ENCODE data around the gene CYB5R3.
A peak's percentile ranks its signal among the peaks of the same experiment; 100 is the strongest.
"Not testable (repeated sequence)": the region's sequence is repeated elsewhere in the genome, so short reads cannot be mapped to it uniquely, and the experiment has no call there.

Gene CYB5R3

DNA sequence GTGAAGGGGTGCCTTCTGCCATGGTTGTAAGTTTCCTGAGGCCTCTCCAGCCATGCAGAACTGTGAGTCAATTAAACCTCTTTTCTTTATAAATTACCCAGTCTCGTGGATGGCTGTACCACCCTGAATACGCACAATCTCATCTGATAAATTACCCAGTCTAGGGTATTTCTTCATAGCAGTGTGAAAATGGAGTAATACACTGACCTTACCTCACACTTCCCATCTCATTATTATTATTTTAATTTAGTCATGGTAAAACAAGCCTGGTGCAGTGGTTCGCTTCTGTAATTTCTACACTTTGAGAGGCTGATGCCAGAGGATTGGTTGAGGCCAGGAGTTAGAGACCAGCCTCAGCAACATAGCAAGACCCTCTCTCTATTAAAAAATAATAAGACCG, 30.5 kb upstream of the CYB5R3 start:
- Histone ChIP-seq H3K9ac (ENCODE audit: low read length) (no peak overlapping the region), H2BK15ac (replicated peaks; ENCODE audit: low read depth) (no peak overlapping the region), H3K18ac (ENCODE audit: low read length) (no peak overlapping the region), H3K4me1 (ENCODE audit: control insufficient read depth, low read depth, low read length) (no peaks in the 10 kb centered on the region), H3K4me3 (ENCODE audit: low read length) (no peak overlapping the region), H3K79me2 (ENCODE audit: control insufficient read depth, insufficient read depth, low read length) (no peaks in the 10 kb centered on the region), H3K27me3 (ENCODE audit: insufficient read depth, low read length, poor library complexity) (no peaks in the 10 kb centered on the region), H3K4ac (ENCODE audit: low read depth, low read length) (no peak overlapping the region), H4K5ac (ENCODE audit: low read length) (no peak overlapping the region), H2BK5ac (ENCODE audit: low read length) (no peak overlapping the region), H3K36me3 (ENCODE audit: control insufficient read depth, insufficient read depth, low read length) (no peaks in the 10 kb centered on the region), H3K79me1 (ENCODE audit: low read length) (no peaks in the 10 kb centered on the region), H4K8ac (ENCODE audit: low read depth, low read length) (no peak overlapping the region), H3K27ac (ENCODE audit: low read depth, low read length) (no peak overlapping the region), H3K23ac (ENCODE audit: low read length) (no peak overlapping the region), H2BK120ac (ENCODE audit: low read depth, low read length) (no peak overlapping the region), H3K56ac (ENCODE audit: low read length) (no peak overlapping the region), H2AK5ac (ENCODE audit: low read length) (no peak overlapping the region), H3K4me2 (ENCODE audit: low read length) (no peak overlapping the region)
- no peak for DNase-seq
- WGBS (ENCODE audit: extremely low coverage, insufficient coverage, low lambda C conversion rate), result no CpG with 5 or more reads among the region's 4 CpGs

- Histone ChIP-seq H3K56ac (ENCODE audit: low read length) (no peak overlapping the region), H4K5ac (ENCODE audit: low read length) (no peak overlapping the region), H3K27me3 (ENCODE audit: insufficient read depth, low read length, poor library complexity) (no peaks in the 10 kb centered on the region), H2BK15ac (replicated peaks; ENCODE audit: low read depth) (no peak overlapping the region), H3K4ac (ENCODE audit: low read depth, low read length) (no peak overlapping the region), H3K4me3 (ENCODE audit: low read length) (no peak overlapping the region), H3K18ac (ENCODE audit: low read length) (no peak overlapping the region), H3K23ac (ENCODE audit: low read length) (no peak overlapping the region), H3K4me2 (ENCODE audit: low read length) (no peak overlapping the region), H4K8ac (ENCODE audit: low read depth, low read length) (no peak overlapping the region), H3K79me1 (ENCODE audit: low read length) (no peaks in the 10 kb centered on the region), H3K9ac (ENCODE audit: low read length) (no peak overlapping the region), H3K79me2 (ENCODE audit: control insufficient read depth, insufficient read depth, low read length) (no peaks in the 10 kb centered on the region), H2AK5ac (ENCODE audit: low read length) (no peak overlapping the region), H3K27ac (ENCODE audit: low read depth, low read length) (no peak overlapping the region), H2BK120ac (ENCODE audit: low read depth, low read length) (no peak overlapping the region), H3K4me1 (ENCODE audit: control insufficient read depth, low read depth, low read length) (no peaks in the 10 kb centered on the region), H3K36me3 (ENCODE audit: control insufficient read depth, insufficient read depth, low read length) (no peaks in the 10 kb centered on the region), H2BK5ac (ENCODE audit: low read length) (no peak overlapping the region)
- no CpG with 5 or more reads among the region's 1 CpG for WGBS (ENCODE audit: extremely low coverage, insufficient coverage, low lambda C conversion rate)
- DNase-seq, result no peak
Measured at GRCh38 chr22:42678894-42679293, 29.7 kb upstream of the CYB5R3 start.

DNA sequence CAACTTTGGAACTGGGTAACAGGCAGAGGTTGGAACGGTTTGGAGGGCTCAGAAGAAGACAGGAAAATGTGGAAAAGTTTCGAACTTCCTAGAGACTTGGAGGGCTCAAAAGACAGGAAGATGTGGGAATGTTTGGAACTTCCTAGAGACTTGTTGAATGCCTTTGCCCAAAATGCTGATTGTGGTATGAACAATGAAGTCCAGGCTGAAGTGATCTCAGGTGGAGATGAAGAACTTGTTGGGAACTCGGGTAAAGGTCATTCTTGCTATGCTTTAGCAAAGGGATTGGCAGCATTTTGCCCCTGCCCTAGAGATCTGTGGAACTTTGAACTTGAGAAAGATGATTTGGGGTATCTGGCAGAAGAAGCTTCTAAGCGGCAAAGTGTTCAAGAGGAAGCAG, 28.7 kb upstream of the CYB5R3 start:
- H3K27ac ChIP-seq (ENCODE audit: low read depth, low read length); H2BK5ac ChIP-seq (ENCODE audit: low read length); H3K27me3 ChIP-seq (ENCODE audit: insufficient read depth, low read length, poor library complexity); H4K8ac ChIP-seq (ENCODE audit: low read depth, low read length); H3K18ac ChIP-seq (ENCODE audit: low read length); H3K56ac ChIP-seq (ENCODE audit: low read length); H3K23ac ChIP-seq (ENCODE audit: low read length); H3K4ac ChIP-seq (ENCODE audit: low read depth, low read length); DNase-seq; H3K9ac ChIP-seq (ENCODE audit: low read length); H3K36me3 ChIP-seq (ENCODE audit: control insufficient read depth, insufficient read depth, low read length); H3K79me2 ChIP-seq (ENCODE audit: control insufficient read depth, insufficient read depth, low read length); H3K4me2 ChIP-seq (ENCODE audit: low read length); H2BK15ac ChIP-seq (replicated peaks; ENCODE audit: low read depth); H2AK5ac ChIP-seq (ENCODE audit: low read length); H3K4me3 ChIP-seq (ENCODE audit: low read length); H2BK120ac ChIP-seq (ENCODE audit: low read depth, low read length); H3K79me1 ChIP-seq (ENCODE audit: low read length); H4K5ac ChIP-seq (ENCODE audit: low read length); H3K4me1 ChIP-seq (ENCODE audit: control insufficient read depth, low read depth, low read length): not testable (repeated sequence)
- WGBS (ENCODE audit: extremely low coverage, insufficient coverage, low lambda C conversion rate), result no CpG with 5 or more reads among the region's 4 CpGs

GRCh38 chr22:42676059-42676607, 26.9 kb upstream of the CYB5R3 start:
- Histone ChIP-seq H2BK5ac (ENCODE audit: low read length) (no peak overlapping the region), H2AK5ac (ENCODE audit: low read length) (no peak overlapping the region), H3K18ac (ENCODE audit: low read length) (no peak overlapping the region), H3K4me3 (ENCODE audit: low read length) (no peak overlapping the region), H3K36me3 (ENCODE audit: control insufficient read depth, insufficient read depth, low read length) (no peaks in the 10 kb centered on the region), H3K4me1 (ENCODE audit: control insufficient read depth, low read depth, low read length) (no peaks in the 10 kb centered on the region), H3K27me3 (ENCODE audit: insufficient read depth, low read length, poor library complexity) (no peaks in the 10 kb centered on the region), H4K5ac (ENCODE audit: low read length) (no peak overlapping the region), H3K79me1 (ENCODE audit: low read length) (no peaks in the 10 kb centered on the region), H3K4me2 (ENCODE audit: low read length) (no peak overlapping the region), H4K8ac (ENCODE audit: low read depth, low read length) (no peak overlapping the region), H3K56ac (ENCODE audit: low read length) (no peak overlapping the region), H3K79me2 (ENCODE audit: control insufficient read depth, insufficient read depth, low read length) (no peaks in the 10 kb centered on the region), H3K4ac (ENCODE audit: low read depth, low read length) (no peak overlapping the region), H3K9ac (ENCODE audit: low read length) (no peak overlapping the region), H3K27ac (ENCODE audit: low read depth, low read length) (no peak overlapping the region), H2BK15ac (replicated peaks; ENCODE audit: low read depth) (no peak overlapping the region), H2BK120ac (ENCODE audit: low read depth, low read length) (no peak overlapping the region), H3K23ac (ENCODE audit: low read length) (no peak overlapping the region)
- no peak for DNase-seq
- WGBS (ENCODE audit: extremely low coverage, insufficient coverage, low lambda C conversion rate), result no CpG with 5 or more reads among the region's 7 CpGs

DNA sequence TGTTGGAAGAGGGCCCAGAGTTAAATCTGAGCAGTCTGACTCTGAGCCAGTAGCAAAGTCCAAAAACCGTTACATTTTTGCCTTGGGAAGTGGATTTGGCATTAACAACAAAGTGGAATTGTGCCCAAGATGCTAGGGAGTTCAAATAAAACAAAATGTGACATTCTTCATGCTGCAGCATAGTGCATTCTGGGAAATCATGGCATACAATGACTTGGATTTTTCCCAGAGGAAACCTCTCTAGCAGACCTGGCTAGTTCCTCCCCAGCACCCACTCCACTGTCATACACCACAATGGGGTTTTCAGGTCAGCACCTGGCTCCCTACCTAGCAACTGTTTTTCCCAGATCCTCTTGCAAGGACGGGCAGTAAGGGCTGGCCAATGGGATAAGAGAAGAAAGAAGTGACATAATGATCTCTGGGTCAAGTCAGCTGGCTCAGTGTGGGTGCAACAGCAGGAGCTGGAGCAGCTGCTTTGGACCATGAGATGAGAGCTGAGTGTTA, 24.8 kb upstream of the CYB5R3 start:
- DNase-seq, result peak; percentile 23
- no peaks in the 10 kb centered on the region for H3K79me2 ChIP-seq (ENCODE audit: control insufficient read depth, insufficient read depth, low read length)
- H3K18ac ChIP-seq (ENCODE audit: low read length), result no peak overlapping the region
- no peak overlapping the region for H2AK5ac ChIP-seq (ENCODE audit: low read length)
- H3K23ac ChIP-seq (ENCODE audit: low read length), result no peak overlapping the region
- no peak overlapping the region for H3K4me3 ChIP-seq (ENCODE audit: low read length)
- H3K79me1 ChIP-seq (ENCODE audit: low read length), result no peaks in the 10 kb centered on the region
- WGBS (ENCODE audit: extremely low coverage, insufficient coverage, low lambda C conversion rate), result no CpG with 5 or more reads among the region's 2 CpGs
- no peak overlapping the region for H2BK120ac ChIP-seq (ENCODE audit: low read depth, low read length)
- H3K4me1 ChIP-seq (ENCODE audit: control insufficient read depth, low read depth, low read length), result no peaks in the 10 kb centered on the region
- H3K27me3 ChIP-seq (ENCODE audit: insufficient read depth, low read length, poor library complexity), result no peaks in the 10 kb centered on the region
- no peak overlapping the region for H2BK15ac ChIP-seq (replicated peaks; ENCODE audit: low read depth)
- H3K56ac ChIP-seq (ENCODE audit: low read length), result no peak overlapping the region
- H3K36me3 ChIP-seq (ENCODE audit: control insufficient read depth, insufficient read depth, low read length), result no peaks in the 10 kb centered on the region
- H2BK5ac ChIP-seq (ENCODE audit: low read length), result no peak overlapping the region
- no peak overlapping the region for H3K4me2 ChIP-seq (ENCODE audit: low read length)
- no peak overlapping the region for H3K9ac ChIP-seq (ENCODE audit: low read length)
- no peak overlapping the region for H3K27ac ChIP-seq (ENCODE audit: low read depth, low read length)
- H4K5ac ChIP-seq (ENCODE audit: low read length), result no peak overlapping the region
- H4K8ac ChIP-seq (ENCODE audit: low read depth, low read length), result no peak overlapping the region
- H3K4ac ChIP-seq (ENCODE audit: low read depth, low read length), result no peak overlapping the region

DNA sequence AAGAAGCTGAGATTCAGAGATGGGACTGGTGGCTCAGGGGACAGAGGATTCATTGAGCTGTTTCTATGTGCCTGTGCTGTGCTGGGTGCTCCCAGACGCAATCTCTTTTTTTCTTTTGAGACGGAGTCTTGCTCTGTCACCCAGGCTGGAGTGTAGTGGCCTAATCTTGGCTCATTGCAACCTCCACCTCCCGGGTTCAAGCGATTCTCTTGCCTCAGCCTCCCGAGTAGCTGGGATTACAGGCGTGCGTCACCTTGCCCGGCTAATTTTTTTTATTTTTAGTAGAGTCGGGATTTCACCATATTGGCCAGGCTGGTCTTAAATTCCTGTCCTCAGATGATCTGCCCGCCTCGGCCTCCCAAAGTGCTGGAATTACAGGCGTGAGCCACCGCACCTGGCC, 23.9 kb upstream of the CYB5R3 start:
- H3K23ac ChIP-seq (ENCODE audit: low read length); H3K9ac ChIP-seq (ENCODE audit: low read length); H3K27me3 ChIP-seq (ENCODE audit: insufficient read depth, low read length, poor library complexity); H3K4me2 ChIP-seq (ENCODE audit: low read length); H3K4me3 ChIP-seq (ENCODE audit: low read length); H2BK5ac ChIP-seq (ENCODE audit: low read length); H3K56ac ChIP-seq (ENCODE audit: low read length); H4K8ac ChIP-seq (ENCODE audit: low read depth, low read length); H3K79me1 ChIP-seq (ENCODE audit: low read length); H2AK5ac ChIP-seq (ENCODE audit: low read length); H4K5ac ChIP-seq (ENCODE audit: low read length); H3K79me2 ChIP-seq (ENCODE audit: control insufficient read depth, insufficient read depth, low read length); H2BK120ac ChIP-seq (ENCODE audit: low read depth, low read length); H3K4me1 ChIP-seq (ENCODE audit: control insufficient read depth, low read depth, low read length); H2BK15ac ChIP-seq (replicated peaks; ENCODE audit: low read depth); H3K4ac ChIP-seq (ENCODE audit: low read depth, low read length); H3K36me3 ChIP-seq (ENCODE audit: control insufficient read depth, insufficient read depth, low read length); DNase-seq; H3K27ac ChIP-seq (ENCODE audit: low read depth, low read length); H3K18ac ChIP-seq (ENCODE audit: low read length): not testable (repeated sequence)
- WGBS (ENCODE audit: extremely low coverage, insufficient coverage, low lambda C conversion rate), result no CpG with 5 or more reads among the region's 13 CpGs

All from mesendoderm (in vitro differentiated cells).